ENCODE measurements around the gene TREM1. TPM values are rescaled to one million over a fixed set of nuclear protein-coding genes. Genes with fewer than 3 reads are reported as not detected.

The TREM1 gene
- 0.98 TPM for total RNA-seq

DNA sequence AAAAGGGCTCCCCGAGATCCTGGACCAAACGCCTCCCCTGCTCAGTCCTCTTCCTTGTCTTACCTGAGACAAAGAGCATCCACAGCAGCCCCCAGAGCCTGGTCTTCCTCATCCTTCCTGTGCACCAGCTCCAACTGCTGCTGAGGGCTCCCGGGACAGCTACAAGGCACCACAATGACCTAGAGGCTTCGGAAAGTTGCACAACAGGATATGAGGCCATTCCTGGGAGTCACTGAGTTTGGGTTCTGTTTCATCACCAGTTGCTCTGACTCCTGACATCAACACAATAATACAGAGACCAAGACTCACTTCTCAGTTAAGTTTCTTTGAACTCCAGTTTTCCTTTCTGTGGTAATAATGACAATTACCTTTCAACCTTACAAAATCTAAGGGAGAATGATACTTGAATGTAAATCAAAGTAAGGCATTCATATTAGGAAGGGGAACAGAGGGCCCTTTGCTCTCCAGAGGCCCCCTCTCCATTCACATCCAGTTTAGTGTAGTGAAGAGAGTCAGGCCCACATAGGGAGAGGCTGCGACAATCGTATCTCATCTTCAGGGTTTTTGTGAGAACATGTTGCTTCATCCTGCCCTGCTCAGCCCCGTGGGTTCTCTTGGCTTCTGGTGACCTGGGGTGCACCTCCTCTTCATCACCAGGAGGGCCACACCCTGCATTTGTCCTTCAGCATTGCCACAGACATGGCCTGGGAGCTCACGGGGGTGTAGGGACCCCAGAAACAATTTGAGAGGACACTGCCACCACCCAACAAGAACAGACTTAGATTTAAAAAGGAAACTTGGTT, at the start of gene TREM1:
TREM1 (minus strand) TSS at position 139 of the 803 bp plus-strand sequence; CDS start at position 112, 27 bp downstream.
- H3K4me1 ChIP-seq, result no peaks in the 10 kb centered on the region
- TF ChIP-seq POLR2AphosphoS5 (IDR thresholded peaks at IDR 0.05; ENCODE audit: insufficient read depth in 1 of 2, low read depth in 1 of 2), result no peak
- TF ChIP-seq POLR2A (IDR thresholded peaks at IDR 0.05), result no peak
- TF ChIP-seq, protein P1, sequence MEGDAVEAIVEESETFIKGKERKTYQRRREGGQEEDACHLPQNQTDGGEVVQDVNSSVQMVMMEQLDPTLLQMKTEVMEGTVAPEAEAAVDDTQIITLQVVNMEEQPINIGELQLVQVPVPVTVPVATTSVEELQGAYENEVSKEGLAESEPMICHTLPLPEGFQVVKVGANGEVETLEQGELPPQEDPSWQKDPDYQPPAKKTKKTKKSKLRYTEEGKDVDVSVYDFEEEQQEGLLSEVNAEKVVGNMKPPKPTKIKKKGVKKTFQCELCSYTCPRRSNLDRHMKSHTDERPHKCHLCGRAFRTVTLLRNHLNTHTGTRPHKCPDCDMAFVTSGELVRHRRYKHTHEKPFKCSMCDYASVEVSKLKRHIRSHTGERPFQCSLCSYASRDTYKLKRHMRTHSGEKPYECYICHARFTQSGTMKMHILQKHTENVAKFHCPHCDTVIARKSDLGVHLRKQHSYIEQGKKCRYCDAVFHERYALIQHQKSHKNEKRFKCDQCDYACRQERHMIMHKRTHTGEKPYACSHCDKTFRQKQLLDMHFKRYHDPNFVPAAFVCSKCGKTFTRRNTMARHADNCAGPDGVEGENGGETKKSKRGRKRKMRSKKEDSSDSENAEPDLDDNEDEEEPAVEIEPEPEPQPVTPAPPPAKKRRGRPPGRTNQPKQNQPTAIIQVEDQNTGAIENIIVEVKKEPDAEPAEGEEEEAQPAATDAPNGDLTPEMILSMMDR (IDR thresholded peaks at IDR 0.05), result no peak
- H3K36me3 ChIP-seq, result no peaks in the 10 kb centered on the region
- intact Hi-C loops (cut with DNase I), result no loop called here
- no peak within 1 kb of the TSS for H3K4me3 ChIP-seq
- no peak within 1 kb of the TSS for H3K27ac ChIP-seq
- H3K9me3 ChIP-seq, result no peaks in the 10 kb centered on the region
- no peak for DNase-seq (ENCODE audit: extremely low spot score in 2 of 2)
- no peaks in the 10 kb centered on the region for H3K27me3 ChIP-seq

DNA sequence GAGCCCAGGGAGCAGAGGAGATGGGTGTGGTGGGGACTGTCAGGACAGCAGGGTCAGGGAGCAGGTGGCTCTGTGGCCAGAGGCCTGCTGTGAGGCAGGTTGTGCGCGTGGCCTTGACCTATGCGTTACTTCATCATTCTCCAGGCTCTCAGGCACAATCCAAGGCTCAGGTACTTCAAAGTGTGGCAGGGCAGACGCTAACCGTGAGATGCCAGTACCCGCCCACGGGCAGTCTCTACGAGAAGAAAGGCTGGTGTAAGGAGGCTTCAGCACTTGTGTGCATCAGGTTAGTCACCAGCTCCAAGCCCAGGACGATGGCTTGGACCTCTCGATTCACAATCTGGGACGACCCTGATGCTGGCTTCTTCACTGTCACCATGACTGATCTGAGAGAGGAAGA, 49.5 kb upstream of the TREM1 start:
- no peak overlapping the region for H3K27ac ChIP-seq
- H3K4me3 ChIP-seq, result no peak overlapping the region
- H3K36me3 ChIP-seq, result no peaks in the 10 kb centered on the region
- no peak for DNase-seq (ENCODE audit: extremely low spot score in 2 of 2)
- TF ChIP-seq, protein P1 (IDR thresholded peaks at IDR 0.05), result no peak
- TF ChIP-seq POLR2A (IDR thresholded peaks at IDR 0.05) (no peak), POLR2AphosphoS5 (IDR thresholded peaks at IDR 0.05; ENCODE audit: insufficient read depth in 1 of 2, low read depth in 1 of 2) (no peak)
- no peaks in the 10 kb centered on the region for H3K27me3 ChIP-seq
- intact Hi-C loops (cut with DNase I), result no loop called here
- H3K9me3 ChIP-seq, result no peaks in the 10 kb centered on the region
- H3K4me1 ChIP-seq, result no peaks in the 10 kb centered on the region

DNA sequence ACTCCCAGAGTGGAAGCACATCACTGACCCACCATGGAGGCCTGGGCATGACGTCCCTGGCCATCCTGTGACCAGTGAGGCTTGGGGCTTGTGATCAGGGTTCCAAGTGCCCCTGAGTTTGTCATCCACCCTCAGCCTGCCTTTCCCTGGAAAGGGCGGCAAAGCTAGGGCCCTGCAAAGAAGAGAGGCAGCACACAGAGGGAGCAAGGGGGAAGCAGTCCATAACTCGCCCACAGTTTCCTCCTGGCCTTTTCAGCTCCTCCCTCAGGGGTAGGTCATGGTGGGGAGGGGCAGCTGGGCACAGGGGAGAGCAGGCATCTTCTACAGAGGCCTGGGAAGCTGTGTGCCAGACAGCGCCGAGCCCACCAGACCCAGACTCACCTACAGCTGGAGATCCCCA, 48.8 kb upstream of the TREM1 start, which contains the start of gene NCR2:
NCR2 (plus strand) TSS at position 313 of the 400 bp plus-strand sequence. CDS start 269 bp downstream, outside the sequence.
- intact Hi-C loops (cut with DNase I), result no loop called here
- H3K4me3 ChIP-seq, result no peak within 1 kb of the TSS
- no peak for DNase-seq (ENCODE audit: extremely low spot score in 2 of 2)
- H3K27ac ChIP-seq, result no peak within 1 kb of the TSS
- no peaks in the 10 kb centered on the region for H3K9me3 ChIP-seq
- no peaks in the 10 kb centered on the region for H3K4me1 ChIP-seq
- no peaks in the 10 kb centered on the region for H3K36me3 ChIP-seq
- H3K27me3 ChIP-seq, result no peaks in the 10 kb centered on the region
- no peak for TF ChIP-seq POLR2AphosphoS5 (IDR thresholded peaks at IDR 0.05; ENCODE audit: insufficient read depth in 1 of 2, low read depth in 1 of 2)
- TF ChIP-seq, protein P1 (IDR thresholded peaks at IDR 0.05), result no peak
- TF ChIP-seq POLR2A (IDR thresholded peaks at IDR 0.05), result no peak

DNA sequence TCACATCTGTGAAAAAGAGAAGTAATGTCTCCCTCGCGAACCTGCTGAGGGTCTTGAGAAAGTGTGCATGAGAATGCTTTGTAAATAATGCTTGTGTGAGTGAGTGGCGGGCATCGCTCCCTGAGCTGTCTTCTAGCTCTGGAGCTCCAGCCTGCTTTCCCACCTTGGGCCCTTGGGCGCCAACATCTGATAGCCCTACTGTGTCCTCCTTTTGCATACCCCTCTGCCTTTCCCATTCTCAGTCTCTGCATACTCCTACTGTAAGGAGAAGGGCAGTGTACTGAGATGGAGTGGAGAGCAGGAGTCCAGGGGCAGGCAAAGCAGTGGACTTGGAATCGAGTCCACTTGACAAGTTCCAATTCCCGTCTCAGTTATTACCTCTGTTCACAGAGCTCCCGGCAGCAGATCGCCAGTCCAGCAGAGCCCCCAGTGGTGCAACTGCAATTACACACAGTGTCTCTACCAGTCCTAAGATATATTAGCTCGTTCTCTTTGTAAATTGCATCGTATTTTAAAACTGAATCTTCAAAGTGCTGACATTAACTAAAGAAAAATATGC, 48.1 kb upstream of the TREM1 start:
- Histone ChIP-seq H3K36me3 (no peaks in the 10 kb centered on the region), H3K9me3 (no peaks in the 10 kb centered on the region), H3K4me1 (no peaks in the 10 kb centered on the region), H3K27ac (no peak overlapping the region), H3K27me3 (no peaks in the 10 kb centered on the region), H3K4me3 (no peak overlapping the region)
- TF ChIP-seq, protein P1 (IDR thresholded peaks at IDR 0.05), result no peak
- no peak for TF ChIP-seq POLR2AphosphoS5 (IDR thresholded peaks at IDR 0.05; ENCODE audit: insufficient read depth in 1 of 2, low read depth in 1 of 2)
- TF ChIP-seq POLR2A (IDR thresholded peaks at IDR 0.05), result no peak
- intact Hi-C loops (cut with DNase I), result no loop called here
- DNase-seq (ENCODE audit: extremely low spot score in 2 of 2), result peak in 1 of 2 donors; percentile 74

Measured in vagina (tissue), 2 donors.